IgD-negative memory B cell (primary cell): Measurements from ENCODE around the gene MACROD1. TPM values are rescaled to one million over a fixed set of nuclear protein-coding genes. Genes with fewer than 3 reads are reported as not detected.

Experiments used
- H3K27ac Mint-ChIP-seq, 3 donors: one replicate each; pipeline ENCODE4 v1.8.0; 2020 to 2022; ENCODE audit warnings: mild to moderate bottlenecking in 3 of 3, mixed read lengths in 3 of 3, moderate library complexity in 1 of 3
- H3K27me3 Mint-ChIP-seq: one replicate; pipeline ENCODE4 v1.8.0; 2021; ENCODE audit warnings: mixed read lengths
- H3K36me3 Mint-ChIP-seq: one replicate; pipeline ENCODE4 v1.8.0; 2020; ENCODE audit warnings: mild to moderate bottlenecking, mixed read lengths
- H3K4me1 Mint-ChIP-seq, 3 donors: one replicate each; pipeline ENCODE4 v1.8.0; 2020 to 2022; ENCODE audit warnings: mixed read lengths in 3 of 3, mild to moderate bottlenecking in 1 of 3
- H3K4me3 Mint-ChIP-seq, 4 donors: one replicate each; pipeline ENCODE4 v1.8.0; 2020 to 2022; ENCODE audit warnings: mild to moderate bottlenecking in 4 of 4, mixed read lengths in 4 of 4, moderate library complexity in 3 of 4
- H3K9me3 Mint-ChIP-seq, 3 donors: one replicate each; pipeline ENCODE4 v1.8.0; 2020 to 2021; ENCODE audit warnings: mixed read lengths in 3 of 3, mild to moderate bottlenecking in 1 of 3
- polyA plus RNA-seq: library from polyadenylated mRNA; unstranded; fragments of 300-500 nt; fragmentation: Illumina TruSeq; gene quantifications from one replicate; pipeline ENCODE4 v1.2.3, GENCODE V29; 2021

The MACROD1 gene
- polyA plus RNA-seq, 1 donor from 2014 or later = 9.7 TPM

DNA sequence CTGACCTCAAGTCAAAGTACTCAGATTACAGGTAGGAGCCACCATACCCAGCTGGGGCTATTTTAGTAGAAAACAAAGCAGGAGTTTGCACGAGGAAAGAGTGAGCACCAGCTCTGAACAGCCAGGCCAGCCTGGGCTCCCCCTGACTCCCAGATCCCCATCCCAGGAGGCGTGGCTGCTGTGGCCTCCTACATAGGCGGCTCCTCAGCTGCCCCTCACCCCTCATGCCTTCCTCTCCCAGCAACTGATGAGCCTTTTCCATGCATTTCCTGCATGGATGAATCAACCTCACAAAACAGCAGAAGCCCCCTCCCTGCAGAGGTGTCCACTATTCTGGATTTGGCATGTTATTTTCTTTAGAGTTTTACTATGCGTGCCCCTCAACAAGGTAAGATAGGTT lies 140.7 kb downstream of the MACROD1 start:
- Mint-ChIP-seq H3K4me3 (no peak overlapping the region), H3K4me1 (no peaks in the 10 kb centered on the region), H3K9me3 (no peaks in the 10 kb centered on the region), H3K36me3 (no peaks in the 10 kb centered on the region), H3K27me3 (peaks cover 18% of the 10 kb centered on the region), H3K27ac (no peak overlapping the region)

DNA sequence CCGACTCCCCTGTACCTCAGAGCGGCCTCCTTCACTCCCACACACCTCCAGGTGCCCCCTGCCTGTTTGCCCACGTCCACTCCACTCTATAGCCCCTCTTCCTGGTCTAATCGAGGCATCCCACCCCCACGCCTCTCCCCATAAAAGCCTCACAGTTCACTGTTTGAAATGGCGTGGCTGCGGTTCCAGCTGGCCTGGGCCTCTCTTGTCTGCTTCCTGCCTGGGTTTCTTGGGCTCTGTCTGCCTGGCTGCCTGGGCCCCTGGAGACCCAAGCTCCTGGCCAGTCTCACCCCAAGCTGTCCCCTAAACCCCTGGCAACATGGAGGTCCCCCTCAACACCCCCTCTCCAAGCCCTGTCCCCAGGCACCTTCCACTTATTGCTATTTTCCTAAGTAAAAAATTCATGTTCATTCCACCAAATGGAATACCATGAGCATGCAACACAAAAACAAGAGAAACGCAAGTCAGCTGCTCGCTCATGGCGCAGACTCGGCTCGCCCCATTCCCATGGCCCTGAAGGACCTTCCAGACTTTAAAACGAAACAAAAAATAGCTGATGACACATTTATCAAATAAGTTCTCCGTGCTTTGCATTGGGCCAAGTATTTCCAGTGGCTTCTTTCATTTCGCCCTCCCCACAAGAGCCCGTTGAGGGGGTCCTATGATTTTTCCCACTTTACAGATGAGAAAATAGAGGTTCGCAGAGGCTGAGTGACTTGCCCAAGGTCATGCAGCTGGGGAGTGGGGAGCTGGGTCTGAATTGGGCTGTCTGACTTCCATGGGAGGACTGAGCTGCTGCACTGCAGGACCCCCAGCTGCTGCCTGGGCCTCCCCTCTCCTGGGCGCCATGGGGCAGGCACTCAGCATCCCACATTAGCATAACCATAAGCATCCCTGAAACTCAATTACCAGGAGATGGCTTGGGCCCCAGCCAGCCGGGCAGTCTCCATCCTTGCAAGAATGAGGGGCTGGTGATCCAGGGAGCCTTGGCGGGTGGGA lies 141.9 kb downstream of the MACROD1 start:
- no peaks in the 10 kb centered on the region for H3K9me3 Mint-ChIP-seq
- no peaks in the 10 kb centered on the region for H3K36me3 Mint-ChIP-seq
- H3K27me3 Mint-ChIP-seq = peaks cover 14% of the 10 kb centered on the region
- no peaks in the 10 kb centered on the region for H3K4me1 Mint-ChIP-seq
- H3K27ac Mint-ChIP-seq = no peak overlapping the region
- H3K4me3 Mint-ChIP-seq = no peak overlapping the region

DNA sequence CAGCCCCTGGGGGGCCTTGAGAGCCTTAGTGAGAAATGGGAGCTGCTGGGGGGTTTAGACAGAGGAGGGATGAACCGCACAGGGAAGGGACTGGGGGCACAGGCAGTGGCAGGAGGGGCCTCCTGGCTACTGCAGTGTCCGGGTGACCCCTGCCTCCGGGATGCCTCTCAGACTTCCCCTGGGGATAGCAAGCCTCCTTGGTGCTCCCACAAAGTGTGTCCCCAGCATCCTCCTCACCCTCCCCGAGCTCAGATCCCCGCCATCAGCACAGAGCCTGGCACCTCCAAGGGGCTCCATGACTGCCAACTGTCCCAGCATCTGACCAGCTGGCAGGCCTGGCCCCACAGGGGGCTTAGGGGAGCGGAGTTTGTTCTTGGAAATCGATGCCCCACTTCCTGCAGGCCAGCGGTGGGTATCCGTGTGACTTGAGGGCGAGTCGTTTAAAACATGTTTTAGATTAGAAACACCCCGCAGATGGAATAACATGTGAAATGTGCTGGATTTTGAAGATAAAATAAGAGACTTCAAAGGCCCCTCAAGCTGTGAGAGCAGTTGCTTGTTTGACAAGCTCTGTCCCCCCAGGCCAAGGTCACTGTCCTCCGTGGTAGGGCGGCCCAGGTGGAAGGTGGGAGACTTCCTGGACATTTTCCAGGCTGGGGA lies 143.7 kb downstream of the MACROD1 start:
- Mint-ChIP-seq H3K9me3 (no peaks in the 10 kb centered on the region), H3K27me3 (peaks cover 4% of the 10 kb centered on the region), H3K36me3 (no peaks in the 10 kb centered on the region), H3K27ac (no peak overlapping the region), H3K4me3 (no peak overlapping the region), H3K4me1 (no peaks in the 10 kb centered on the region)

DNA sequence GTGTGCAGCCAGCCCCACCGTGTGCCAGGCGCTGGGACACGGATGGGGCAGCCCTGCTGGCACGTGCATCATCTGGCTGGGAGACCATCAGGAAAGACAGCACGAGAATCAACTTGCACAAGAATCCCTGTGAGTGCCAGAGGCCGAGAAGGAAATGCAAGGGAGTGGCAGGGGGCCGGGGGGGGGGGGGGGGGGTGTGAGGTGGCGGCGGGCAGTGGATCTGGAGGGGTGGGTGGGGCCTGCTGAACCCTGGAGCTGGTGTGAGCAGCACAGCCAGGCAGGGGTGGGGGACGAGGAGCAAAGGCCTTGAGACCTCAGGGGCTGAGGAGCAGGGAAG lies 144.2 kb downstream of the MACROD1 start:
- Mint-ChIP-seq H3K27me3 (peaks cover 4% of the 10 kb centered on the region), H3K4me1 (no peaks in the 10 kb centered on the region), H3K4me3 (no peak overlapping the region), H3K36me3 (no peaks in the 10 kb centered on the region), H3K9me3 (no peaks in the 10 kb centered on the region), H3K27ac (no peak overlapping the region)

DNA sequence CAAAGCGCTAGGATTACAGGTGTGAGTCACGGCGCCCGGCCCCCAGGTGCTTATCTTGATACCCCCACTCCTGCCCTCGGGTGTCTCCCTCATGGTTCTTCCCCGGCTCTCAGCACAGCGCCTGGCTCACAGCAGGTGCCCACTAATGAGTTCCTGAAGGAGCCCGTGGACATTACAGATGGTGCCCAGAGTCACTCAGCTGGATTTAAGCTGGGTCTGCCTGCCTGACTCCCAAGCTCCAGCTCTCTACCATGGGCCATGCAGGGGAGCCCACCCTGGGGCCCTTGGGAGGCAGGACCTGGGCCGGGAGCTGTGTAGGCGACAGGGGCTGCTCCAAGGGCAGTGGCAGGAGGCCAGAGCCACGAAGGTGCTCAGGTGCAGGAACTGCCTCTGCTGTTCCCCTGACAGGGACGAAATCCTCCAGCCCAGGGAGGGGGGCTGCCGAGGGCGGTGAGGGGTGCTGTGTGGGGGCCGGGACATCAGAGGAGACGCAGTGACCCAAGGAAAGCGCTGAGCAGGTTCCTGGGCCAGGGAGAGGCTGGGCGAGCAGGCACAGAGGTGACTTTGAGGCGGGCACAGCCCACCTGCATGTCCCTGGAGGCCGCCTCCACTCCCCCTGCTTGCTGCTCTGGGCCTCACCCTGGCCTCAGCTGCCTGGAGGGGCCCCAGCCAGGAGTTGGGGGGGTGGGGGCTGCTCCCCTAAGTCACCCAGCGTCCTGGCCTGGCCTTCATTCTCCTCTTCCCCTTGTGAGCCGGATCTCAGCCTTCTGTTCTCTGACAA lies 144.7 kb downstream of the MACROD1 start:
- H3K36me3 Mint-ChIP-seq = no peaks in the 10 kb centered on the region
- no peak overlapping the region for H3K4me3 Mint-ChIP-seq
- H3K4me1 Mint-ChIP-seq = no peaks in the 10 kb centered on the region
- no peak overlapping the region for H3K27ac Mint-ChIP-seq
- H3K27me3 Mint-ChIP-seq = peaks cover 4% of the 10 kb centered on the region
- no peaks in the 10 kb centered on the region for H3K9me3 Mint-ChIP-seq

DNA sequence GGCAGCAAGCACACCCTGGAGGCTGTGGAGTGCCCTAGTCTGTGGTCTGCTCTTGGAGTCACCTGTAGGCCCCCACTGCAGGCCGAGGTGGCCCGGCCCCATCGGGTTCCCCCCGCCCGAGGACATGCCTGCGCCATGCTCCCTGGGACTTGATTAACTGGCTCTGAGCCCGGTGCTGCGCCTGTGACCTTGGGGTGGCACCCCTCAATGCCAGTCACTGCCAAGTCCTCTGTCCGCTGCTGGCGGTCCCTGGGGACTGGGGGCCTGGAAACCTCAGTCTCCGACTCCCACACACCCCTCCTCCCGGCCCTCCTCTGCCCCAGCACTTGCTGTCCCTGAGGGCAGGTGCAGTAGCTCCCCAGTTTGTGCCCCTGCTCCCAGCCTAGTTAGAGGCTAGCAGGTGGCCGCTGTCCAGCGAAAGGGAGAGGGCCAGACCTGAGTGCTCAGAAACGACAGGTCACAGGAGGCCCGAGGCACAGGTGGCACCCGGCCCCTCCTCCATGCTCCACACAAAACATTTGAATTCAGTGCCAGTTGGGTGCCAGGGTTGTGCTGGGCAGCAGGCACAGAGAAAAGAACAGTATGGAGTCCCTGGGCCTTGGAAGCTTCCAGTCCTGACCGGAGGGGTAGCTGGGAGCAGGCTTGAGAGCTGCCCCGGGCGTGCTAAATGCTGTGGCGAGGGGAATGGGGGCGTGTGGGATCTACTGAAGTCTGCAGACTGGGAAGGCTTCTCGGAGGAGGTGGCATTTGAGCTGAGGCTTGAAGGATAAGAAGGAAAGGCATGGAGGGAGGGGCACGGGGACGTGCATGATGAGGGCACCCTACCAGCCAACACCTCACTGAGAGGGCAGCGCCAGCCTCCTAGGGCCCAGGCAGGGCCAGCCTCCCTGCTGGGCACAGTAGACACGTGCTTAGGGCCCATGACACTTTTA lies 146.5 kb downstream of the MACROD1 start:
- H3K4me1 Mint-ChIP-seq = no peaks in the 10 kb centered on the region
- H3K27ac Mint-ChIP-seq = no peak overlapping the region
- H3K4me3 Mint-ChIP-seq = no peak overlapping the region
- H3K9me3 Mint-ChIP-seq = no peaks in the 10 kb centered on the region
- H3K27me3 Mint-ChIP-seq = peaks cover 4% of the 10 kb centered on the region
- H3K36me3 Mint-ChIP-seq = no peaks in the 10 kb centered on the region

DNA sequence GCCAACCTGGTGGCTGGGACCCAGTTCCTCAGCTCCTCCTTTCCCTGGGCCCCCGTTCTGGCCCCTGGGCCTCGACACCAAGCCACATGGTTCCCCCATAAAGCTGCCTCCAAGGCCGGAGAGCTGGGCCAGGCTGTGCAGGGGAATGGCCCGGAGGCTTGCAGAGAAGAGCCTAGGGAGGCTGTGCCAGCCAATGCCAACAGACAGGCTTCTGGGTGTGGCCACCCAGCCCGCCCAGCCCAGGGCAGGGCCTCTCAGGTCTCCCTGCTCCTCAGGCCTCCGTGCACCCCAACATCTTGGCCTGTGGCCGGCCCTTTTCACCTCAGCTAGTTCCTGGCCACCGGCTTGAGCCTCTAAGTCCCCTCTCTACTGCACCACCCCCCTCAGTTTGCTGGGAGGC lies 147.6 kb downstream of the MACROD1 start:
- Mint-ChIP-seq H3K4me1 (no peaks in the 10 kb centered on the region), H3K27me3 (peaks cover 4% of the 10 kb centered on the region), H3K27ac (no peak overlapping the region), H3K4me3 (no peak overlapping the region), H3K36me3 (no peaks in the 10 kb centered on the region), H3K9me3 (no peaks in the 10 kb centered on the region)

DNA sequence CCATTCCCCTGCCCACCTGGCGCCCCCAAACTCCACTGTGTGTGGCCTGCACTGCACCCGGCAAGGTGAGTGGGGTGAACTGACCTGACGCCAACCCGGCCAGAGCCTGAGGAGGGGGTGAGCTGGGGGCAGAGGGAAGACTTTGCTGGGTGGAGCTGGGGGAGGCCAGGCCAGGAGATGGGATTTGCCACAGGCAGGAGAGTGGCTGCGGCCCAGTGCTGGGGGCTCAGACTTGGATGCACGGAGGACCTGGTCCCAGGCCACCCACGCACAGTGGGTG lies 148.0 kb downstream of the MACROD1 start:
- Mint-ChIP-seq H3K27ac (no peak overlapping the region), H3K27me3 (peaks cover 4% of the 10 kb centered on the region)

DNA sequence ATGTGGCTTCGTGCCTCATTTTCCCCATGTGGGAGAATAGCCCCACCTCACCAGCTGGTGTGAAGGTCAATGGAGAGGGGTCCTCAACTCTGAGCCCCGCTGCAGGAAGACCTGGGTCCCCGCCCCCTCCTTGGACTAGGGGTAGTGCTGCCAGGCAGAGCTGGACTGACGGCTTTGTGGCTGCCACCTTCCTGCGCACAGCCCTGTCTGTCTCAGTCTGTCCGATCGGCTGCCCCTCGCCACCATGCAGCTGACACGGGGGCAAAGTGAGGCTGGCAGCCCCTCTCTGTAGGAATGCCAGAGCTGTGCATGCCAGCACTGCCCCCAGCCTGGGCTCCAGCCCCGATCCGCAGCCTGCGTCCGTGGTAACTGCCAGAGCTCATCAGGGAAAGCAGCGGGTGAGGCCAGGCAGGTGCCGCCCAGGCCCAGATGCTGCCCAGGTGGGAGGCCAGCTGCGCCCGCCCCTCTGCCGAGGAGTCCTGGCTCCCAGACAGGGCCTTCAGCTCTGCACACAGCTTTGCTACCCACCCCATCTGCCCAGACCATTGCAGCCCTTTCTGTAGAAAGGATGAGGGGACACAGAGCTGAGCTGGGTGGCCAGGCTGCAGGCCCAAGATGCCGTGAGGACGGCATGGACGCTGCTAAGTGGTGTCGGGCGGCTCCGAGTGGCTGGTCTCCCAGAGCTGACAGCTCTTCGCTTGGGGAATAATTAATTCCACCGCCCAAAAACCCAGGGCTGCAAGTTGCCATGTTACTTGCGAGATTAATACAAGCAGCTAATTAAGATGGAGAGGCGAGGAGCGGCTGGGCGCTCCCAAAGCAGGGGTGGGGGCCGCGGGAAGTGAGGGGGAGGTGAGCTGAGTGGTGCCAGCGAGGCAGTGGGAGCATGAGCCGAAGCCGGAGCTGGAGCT lies 149.7 kb downstream of the MACROD1 start:
- Mint-ChIP-seq H3K27me3 (peaks cover 4% of the 10 kb centered on the region), H3K36me3 (no peaks in the 10 kb centered on the region), H3K27ac (no peak overlapping the region), H3K9me3 (no peaks in the 10 kb centered on the region), H3K4me3 (no peak overlapping the region), H3K4me1 (no peaks in the 10 kb centered on the region)

More for the DNA sequence above, 148.0 kb downstream of the MACROD1 start:
- H3K9me3 Mint-ChIP-seq = no peaks in the 10 kb centered on the region
- no peaks in the 10 kb centered on the region for H3K4me1 Mint-ChIP-seq
- no peak overlapping the region for H3K4me3 Mint-ChIP-seq
- H3K36me3 Mint-ChIP-seq = no peaks in the 10 kb centered on the region

DNA sequence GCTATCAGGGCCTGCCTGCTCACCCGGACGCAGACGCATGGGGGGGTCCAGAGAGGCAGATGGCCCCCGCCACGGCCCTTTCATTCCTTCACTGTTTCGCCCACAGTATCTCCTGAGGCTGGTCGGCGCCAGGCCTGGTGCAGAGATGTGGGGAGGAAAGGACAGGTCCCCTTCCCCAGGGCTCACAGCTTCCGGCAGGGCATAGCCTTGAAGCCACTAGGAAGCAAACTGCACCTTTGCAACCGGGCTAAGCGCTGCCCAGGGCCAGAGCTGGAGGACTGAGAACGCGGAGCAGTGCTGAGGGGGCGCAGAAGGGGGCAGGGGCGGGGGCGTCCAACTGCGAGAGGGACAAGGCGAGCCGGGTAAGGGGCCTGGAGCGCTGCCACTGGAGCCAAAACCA lies 150.4 kb downstream of the MACROD1 start:
- Mint-ChIP-seq H3K27me3 (peaks cover 4% of the 10 kb centered on the region), H3K4me3 (no peak overlapping the region), H3K27ac (no peak overlapping the region), H3K9me3 (no peaks in the 10 kb centered on the region), H3K4me1 (no peaks in the 10 kb centered on the region), H3K36me3 (no peaks in the 10 kb centered on the region)

DNA sequence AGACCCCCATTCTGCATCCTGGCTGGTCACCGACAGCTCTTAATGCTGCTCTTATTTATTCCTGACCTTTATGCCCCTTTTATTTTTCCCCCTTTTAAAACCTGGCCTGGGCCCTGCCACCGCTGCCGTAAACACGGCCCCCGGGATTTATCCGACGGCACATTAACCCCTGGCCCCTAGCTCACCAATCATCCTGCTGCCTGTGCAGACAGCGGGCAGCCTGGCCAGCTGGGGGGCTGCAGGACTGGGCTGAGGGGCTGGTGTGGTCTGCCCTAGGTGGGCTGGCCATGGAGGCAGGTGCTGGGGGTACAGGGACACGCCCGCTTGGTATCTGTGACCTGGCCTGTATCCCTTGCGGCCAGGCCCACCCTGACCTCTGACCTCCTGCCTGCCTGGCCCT lies 151.6 kb downstream of the MACROD1 start:
- Mint-ChIP-seq H3K27me3 (no peaks in the 10 kb centered on the region), H3K4me3 (no peak overlapping the region), H3K36me3 (no peaks in the 10 kb centered on the region), H3K27ac (no peak overlapping the region), H3K9me3 (no peaks in the 10 kb centered on the region), H3K4me1 (no peaks in the 10 kb centered on the region)

DNA sequence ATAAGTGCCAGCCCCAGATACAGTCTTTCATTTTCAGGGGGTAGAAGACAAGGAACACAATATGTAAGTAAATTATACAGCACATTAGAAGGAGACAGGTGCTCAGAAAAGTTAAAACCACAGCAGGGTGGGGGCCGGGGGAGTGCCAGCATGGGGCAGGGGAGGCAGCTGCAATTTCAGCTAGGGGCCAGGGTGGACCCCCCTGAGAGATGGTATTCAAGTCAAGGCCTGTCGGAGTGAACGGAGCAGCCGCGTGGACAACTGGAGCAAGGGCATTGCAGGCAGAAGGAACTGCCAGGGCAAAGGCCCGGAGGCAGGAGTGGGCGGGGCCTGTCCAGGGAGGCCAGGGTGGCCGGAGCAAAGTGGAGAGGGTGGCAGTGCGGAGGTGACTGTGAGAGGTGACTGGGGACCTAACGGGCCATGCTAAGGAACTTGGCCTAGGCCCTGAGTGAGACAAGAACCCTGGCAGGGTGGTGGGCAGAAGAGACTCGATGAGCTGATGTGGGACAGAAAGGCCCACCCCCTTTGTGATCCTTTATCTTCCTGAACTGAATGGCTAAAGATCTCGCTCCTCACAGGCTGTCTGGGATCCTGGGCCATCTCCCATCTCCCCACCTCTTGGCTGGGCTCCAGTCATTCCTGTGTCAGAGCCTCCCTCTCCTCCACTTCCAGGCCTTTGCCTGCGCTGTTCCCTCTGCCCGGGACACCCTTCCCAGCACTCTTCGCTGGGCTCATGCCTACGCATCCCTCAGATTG lies 152.6 kb downstream of the MACROD1 start:
- Mint-ChIP-seq H3K27me3 (peaks cover 2% of the 10 kb centered on the region), H3K4me1 (no peaks in the 10 kb centered on the region), H3K36me3 (no peaks in the 10 kb centered on the region), H3K9me3 (no peaks in the 10 kb centered on the region), H3K4me3 (no peak overlapping the region), H3K27ac (no peak overlapping the region)

DNA sequence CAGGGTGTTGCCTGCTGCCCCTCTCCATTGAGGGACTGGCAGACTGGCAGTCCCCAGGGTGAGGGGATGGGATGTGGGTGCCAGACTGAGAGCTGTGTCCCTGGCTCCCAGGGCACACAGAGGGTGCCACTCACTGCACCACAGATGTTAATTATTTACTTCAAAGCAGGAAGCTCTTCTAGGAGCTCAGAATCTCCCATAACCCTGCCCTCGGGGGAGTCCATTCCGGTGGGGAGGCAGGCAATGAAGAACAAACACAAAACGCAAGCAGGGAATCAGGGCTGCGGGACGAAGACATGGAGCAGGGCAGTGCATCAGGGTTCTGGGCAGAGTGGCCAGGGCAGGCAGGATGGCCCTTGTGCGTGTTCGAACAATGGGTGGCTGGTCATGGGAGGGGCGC lies 154.5 kb downstream of the MACROD1 start:
- Mint-ChIP-seq H3K27ac (no peak overlapping the region), H3K27me3 (peaks cover 21% of the 10 kb centered on the region), H3K36me3 (no peaks in the 10 kb centered on the region), H3K9me3 (no peaks in the 10 kb centered on the region), H3K4me1 (peaks cover 0 to 6% (median 0%) of the 10 kb centered on the region in 3 donors), H3K4me3 (no peak overlapping the region)
